ENCODE measurements around the gene MARK3. TPM values are rescaled to one million over a fixed set of nuclear protein-coding genes. Genes with fewer than 3 reads are reported as not detected.

Gene MARK3
- total RNA-seq, 4 donors from 2014 or later: 47.3 to 68.2 (median 58.8) TPM

- no peak for DNase-seq (ENCODE audit: low spot score in 2 of 2)
- 0 to 10% methylated on average over 2 of the region's 2 CpGs for WGBS, 2 donors
- no peak overlapping the region for H3K4me3 ChIP-seq (ENCODE audit: low read depth, poor library complexity, severe bottlenecking)
- TF ChIP-seq CTCF (IDR thresholded peaks at IDR 0.05) (no peak), POLR2A (IDR thresholded peaks at IDR 0.05) (no peak)
- intact Hi-C loops (cut with DNase I; ENCODE audit: low total_unique reads): no loop called here
Observed at GRCh38 chr14:103380719-103381377, 4.4 kb upstream of the MARK3 start.

- TF ChIP-seq CTCF (IDR thresholded peaks at IDR 0.05): no peak
- TF ChIP-seq POLR2A (IDR thresholded peaks at IDR 0.05): no peak
- intact Hi-C loops (cut with DNase I; ENCODE audit: low total_unique reads): no loop called here
- 52 to 58% methylated on average over 4 of the region's 4 CpGs for WGBS, 2 donors
Observed at GRCh38 chr14:103382376-103382775, 2.8 kb upstream of the MARK3 start.

GRCh38 chr14:103384450-103385151 lies 614 bp upstream of the MARK3 start:
- 8 to 10% methylated on average over 23 to 29 of the region's 31 CpGs for WGBS, 2 donors
- DNase-seq (ENCODE audit: low spot score in 2 of 2): no peak
- peak overlapping the region; percentile 96 for H3K4me3 ChIP-seq (ENCODE audit: low read depth, poor library complexity, severe bottlenecking)
- TF ChIP-seq POLR2A (IDR thresholded peaks at IDR 0.05) (no peak), CTCF (IDR thresholded peaks at IDR 0.05) (no peak)
- intact Hi-C loops (cut with DNase I; ENCODE audit: low total_unique reads): loop anchor here (5.0 kb wide), 1 partner anchor 47 kb away; no protein-coding TSS in a partner anchor

More at GRCh38 chr14:103382376-103382775, 2.8 kb upstream of the MARK3 start:
- H3K4me3 ChIP-seq (ENCODE audit: low read depth, poor library complexity, severe bottlenecking): no peak overlapping the region
- no peak for DNase-seq (ENCODE audit: low spot score in 2 of 2)

- intact Hi-C loops (cut with DNase I; ENCODE audit: low total_unique reads): loop anchor here (5.0 kb wide), 1 partner anchor 49 kb away; no protein-coding TSS in a partner anchor
- 0% methylated on average over 38 to 43 of the region's 44 CpGs for WGBS, 2 donors
- H3K4me3 ChIP-seq (ENCODE audit: low read depth, poor library complexity, severe bottlenecking): peak overlapping the region; percentile 96
- peak in 1 of 2 donors; percentile 89 for DNase-seq (ENCODE audit: low spot score in 2 of 2)
- TF ChIP-seq CTCF (IDR thresholded peaks at IDR 0.05) (no peak), POLR2A (IDR thresholded peaks at IDR 0.05) (no peak)
Observed at GRCh38 chr14:103385929-103386712, 906 bp downstream of the MARK3 start.

- TF ChIP-seq CTCF (IDR thresholded peaks at IDR 0.05): no peak
- TF ChIP-seq POLR2A (IDR thresholded peaks at IDR 0.05): no peak
- H3K4me3 ChIP-seq (ENCODE audit: low read depth, poor library complexity, severe bottlenecking): peak overlapping the region; percentile 96
- intact Hi-C loops (cut with DNase I; ENCODE audit: low total_unique reads): loop anchor here (5.0 kb wide), 1 partner anchor 50 kb away; no protein-coding TSS in a partner anchor
- DNase-seq (ENCODE audit: low spot score in 2 of 2): no peak
- WGBS, 2 donors: 4 to 7% methylated on average over 9 of the region's 9 CpGs
Observed at GRCh38 chr14:103386713-103387329, 1.6 kb downstream of the MARK3 start.

All from lower leg skin (tissue), 4 donors.